ENCODE measurements around the gene MRPL53. TPM values are rescaled to one million over a fixed set of nuclear protein-coding genes. Genes with fewer than 3 reads are reported as not detected.

The MRPL53 gene
- total RNA-seq, 6 experiments from 2014 or later = 74.5 to 120 (median 97.7) TPM

DNA sequence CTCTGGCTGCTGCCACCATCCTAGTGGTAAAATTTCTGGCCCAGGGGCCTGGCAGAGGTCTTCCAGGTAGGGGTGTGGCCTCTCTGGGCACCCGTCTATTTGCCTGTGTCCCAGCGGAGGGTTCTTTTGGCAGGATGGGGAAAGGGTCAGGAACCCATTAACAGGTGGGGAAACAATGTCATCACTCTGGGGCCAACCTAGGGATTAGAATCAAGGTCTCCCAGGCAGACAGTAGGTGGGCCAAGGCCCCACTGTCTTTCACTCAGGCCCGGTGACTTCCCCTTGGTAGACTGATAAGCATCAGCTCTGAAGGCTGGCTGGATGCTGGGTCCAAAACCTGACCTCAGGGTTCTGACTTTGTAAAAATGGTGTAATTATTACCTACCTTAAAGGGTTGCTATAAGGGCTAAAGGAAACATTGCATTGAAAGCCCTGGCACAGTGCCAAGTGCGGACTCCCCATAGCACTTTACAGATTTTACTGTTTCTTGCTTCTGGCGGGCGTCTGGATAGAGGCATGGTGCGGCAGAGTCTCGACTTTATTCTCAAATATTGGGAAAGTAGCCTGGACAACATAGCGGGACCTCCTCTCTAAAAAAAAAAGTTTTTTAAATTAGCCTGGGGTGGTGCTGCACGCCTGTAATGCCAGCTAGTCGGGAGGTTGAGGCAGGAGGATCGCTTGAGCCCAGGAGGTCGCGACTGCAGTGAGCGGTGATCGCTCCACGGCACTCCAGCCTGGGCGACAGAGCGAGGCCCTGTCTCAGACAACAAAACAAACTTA, 24.7 kb upstream of the MRPL53 start:
- H3K9me3 Mint-ChIP-seq = no peaks in the 10 kb centered on the region
- peaks cover 27% of the 10 kb centered on the region for H3K4me1 Mint-ChIP-seq (ENCODE audit: low read depth)
- H3K27me3 Mint-ChIP-seq (ENCODE audit: insufficient read depth) = peaks cover 17% of the 10 kb centered on the region
- H3K27ac Mint-ChIP-seq = no peak overlapping the region
- H3K36me3 Mint-ChIP-seq (ENCODE audit: low read depth) = peaks cover 16% of the 10 kb centered on the region
- DNase-seq = no peak
- TF ChIP-seq, protein P1, sequence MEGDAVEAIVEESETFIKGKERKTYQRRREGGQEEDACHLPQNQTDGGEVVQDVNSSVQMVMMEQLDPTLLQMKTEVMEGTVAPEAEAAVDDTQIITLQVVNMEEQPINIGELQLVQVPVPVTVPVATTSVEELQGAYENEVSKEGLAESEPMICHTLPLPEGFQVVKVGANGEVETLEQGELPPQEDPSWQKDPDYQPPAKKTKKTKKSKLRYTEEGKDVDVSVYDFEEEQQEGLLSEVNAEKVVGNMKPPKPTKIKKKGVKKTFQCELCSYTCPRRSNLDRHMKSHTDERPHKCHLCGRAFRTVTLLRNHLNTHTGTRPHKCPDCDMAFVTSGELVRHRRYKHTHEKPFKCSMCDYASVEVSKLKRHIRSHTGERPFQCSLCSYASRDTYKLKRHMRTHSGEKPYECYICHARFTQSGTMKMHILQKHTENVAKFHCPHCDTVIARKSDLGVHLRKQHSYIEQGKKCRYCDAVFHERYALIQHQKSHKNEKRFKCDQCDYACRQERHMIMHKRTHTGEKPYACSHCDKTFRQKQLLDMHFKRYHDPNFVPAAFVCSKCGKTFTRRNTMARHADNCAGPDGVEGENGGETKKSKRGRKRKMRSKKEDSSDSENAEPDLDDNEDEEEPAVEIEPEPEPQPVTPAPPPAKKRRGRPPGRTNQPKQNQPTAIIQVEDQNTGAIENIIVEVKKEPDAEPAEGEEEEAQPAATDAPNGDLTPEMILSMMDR (IDR thresholded peaks at IDR 0.05) = no peak
- H3K4me3 Mint-ChIP-seq = no peak overlapping the region

DNA sequence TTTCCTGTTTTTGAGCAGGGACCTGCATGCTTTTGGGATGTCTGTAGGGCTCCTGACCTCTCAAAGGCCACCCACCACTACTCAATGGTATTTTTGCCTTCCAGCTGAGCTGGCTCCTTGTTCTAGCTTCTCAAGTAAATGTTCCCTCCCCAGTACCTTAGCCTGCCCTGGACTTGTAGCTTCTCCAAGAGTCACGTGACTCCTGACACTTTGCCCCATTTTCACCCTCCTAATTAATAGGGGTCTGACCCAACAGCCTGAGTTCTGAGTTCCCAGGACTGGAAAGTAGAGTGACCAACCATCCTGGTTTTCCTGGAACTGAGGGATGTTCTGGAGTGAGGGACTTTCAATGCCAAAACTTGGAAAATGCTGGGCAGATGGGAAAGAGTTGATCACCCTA, 23.0 kb upstream of the MRPL53 start:
- Mint-ChIP-seq H3K4me1 (ENCODE audit: low read depth) (peaks cover 27% of the 10 kb centered on the region), H3K36me3 (ENCODE audit: low read depth) (peaks cover 30% of the 10 kb centered on the region), H3K9me3 (no peaks in the 10 kb centered on the region), H3K27me3 (ENCODE audit: insufficient read depth) (peaks cover 11% of the 10 kb centered on the region), H3K4me3 (no peak overlapping the region), H3K27ac (no peak overlapping the region)
- TF ChIP-seq, protein P1 (IDR thresholded peaks at IDR 0.05) = no peak
- DNase-seq = no peak

DNA sequence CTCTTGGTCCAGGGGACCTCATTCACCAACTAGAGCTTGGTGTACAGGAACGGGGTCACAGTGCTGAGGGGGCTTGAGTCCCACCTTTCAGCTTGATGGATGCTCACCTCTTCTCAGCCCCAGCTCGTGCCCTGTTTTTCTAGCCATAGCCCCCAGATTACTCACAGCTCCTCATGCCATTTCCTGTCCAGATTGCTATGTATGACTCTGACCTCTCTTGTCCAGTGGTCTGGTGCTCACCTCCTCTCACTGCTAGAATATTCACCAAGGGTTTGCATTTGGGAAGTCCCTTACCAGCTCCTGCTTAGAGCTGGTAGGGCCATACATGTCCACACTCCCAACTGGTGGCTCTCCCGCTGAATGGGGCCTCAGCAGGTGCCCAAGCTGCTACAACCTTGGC, 21.1 kb upstream of the MRPL53 start:
- H3K9me3 Mint-ChIP-seq = no peaks in the 10 kb centered on the region
- H3K4me1 Mint-ChIP-seq (ENCODE audit: low read depth) = peaks cover 31% of the 10 kb centered on the region
- TF ChIP-seq, protein P1 (IDR thresholded peaks at IDR 0.05) = no peak
- H3K27ac Mint-ChIP-seq = peak overlapping the region; percentile 49
- no peak overlapping the region for H3K4me3 Mint-ChIP-seq
- no peak for DNase-seq
- peaks cover 34% of the 10 kb centered on the region for H3K36me3 Mint-ChIP-seq (ENCODE audit: low read depth)
- peaks cover 4% of the 10 kb centered on the region for H3K27me3 Mint-ChIP-seq (ENCODE audit: insufficient read depth)

DNA sequence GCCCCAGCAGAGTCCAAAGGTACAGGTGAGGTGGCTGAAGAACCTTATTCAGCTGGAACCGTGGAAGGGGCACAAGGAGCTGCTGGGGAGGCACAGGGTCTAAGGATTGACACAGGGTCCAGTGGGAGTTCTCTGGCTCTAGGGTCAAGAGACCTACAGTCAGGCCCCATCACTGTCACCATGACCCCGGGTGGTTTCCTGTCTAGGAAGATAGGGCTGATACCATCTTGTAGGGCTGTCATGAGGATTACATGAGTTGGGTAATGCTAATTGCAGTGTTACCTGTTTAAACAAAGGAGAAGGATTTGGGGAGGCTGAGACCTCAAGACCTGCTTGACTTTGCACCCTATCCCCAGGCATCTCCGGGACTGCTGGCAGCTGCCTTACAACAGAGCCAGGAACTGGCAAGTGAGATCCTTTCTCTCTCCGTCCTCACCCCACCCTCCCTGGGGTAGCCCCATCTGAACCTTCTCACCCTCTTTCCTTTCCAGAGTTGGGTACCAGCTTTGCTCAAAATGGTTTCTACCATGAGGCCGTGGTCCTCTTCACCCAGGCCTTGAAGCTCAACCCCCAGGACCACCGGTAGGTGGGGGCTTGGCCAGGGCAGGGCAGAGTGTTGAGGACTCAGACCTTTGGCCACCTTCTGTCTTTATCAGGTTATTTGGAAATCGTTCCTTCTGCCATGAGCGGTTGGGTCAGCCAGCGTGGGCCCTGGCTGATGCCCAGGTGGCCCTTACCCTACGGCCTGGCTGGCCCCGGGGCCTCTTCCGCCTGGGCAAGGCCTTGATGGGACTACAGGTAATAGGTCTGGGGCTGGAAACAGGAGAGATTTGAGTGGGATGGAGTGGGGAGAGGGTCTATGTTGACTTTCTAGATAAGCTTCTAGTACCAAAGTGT, 19.4 kb upstream of the MRPL53 start:
- Mint-ChIP-seq H3K4me1 (ENCODE audit: low read depth) (peaks cover 37% of the 10 kb centered on the region), H3K4me3 (no peak overlapping the region)

DNA sequence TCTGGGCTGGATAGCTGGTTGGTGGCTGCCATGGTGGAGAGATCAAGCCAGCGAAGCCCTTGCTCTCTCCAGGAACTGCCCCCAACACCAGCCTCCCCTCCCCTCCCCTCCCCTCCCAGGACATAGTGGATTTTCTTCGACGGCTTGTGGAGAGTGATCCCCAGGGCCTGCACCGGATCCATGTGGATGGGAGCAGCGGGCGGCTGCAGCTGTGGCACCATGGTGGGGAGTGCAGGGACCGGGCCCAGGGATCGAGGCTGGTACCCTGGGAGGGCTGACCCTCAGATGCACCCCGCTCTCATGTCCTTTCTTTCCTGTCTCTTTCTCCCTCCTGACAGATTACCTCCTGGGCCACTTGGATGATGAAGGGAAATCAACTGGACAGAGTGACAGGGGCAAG, 17.4 kb upstream of the MRPL53 start:
- H3K27me3 Mint-ChIP-seq (ENCODE audit: insufficient read depth) = no peaks in the 10 kb centered on the region
- TF ChIP-seq, protein P1 (IDR thresholded peaks at IDR 0.05) = no peak
- no peaks in the 10 kb centered on the region for H3K9me3 Mint-ChIP-seq
- no peak overlapping the region for H3K4me3 Mint-ChIP-seq
- H3K27ac Mint-ChIP-seq = no peak overlapping the region
- no peak for DNase-seq
- H3K4me1 Mint-ChIP-seq (ENCODE audit: low read depth) = peaks cover 40% of the 10 kb centered on the region
- peaks cover 47% of the 10 kb centered on the region for H3K36me3 Mint-ChIP-seq (ENCODE audit: low read depth)

More for the DNA sequence above, 19.4 kb upstream of the MRPL53 start:
- Mint-ChIP-seq H3K9me3 (no peaks in the 10 kb centered on the region), H3K36me3 (ENCODE audit: low read depth) (peaks cover 38% of the 10 kb centered on the region), H3K27ac (no peak overlapping the region), H3K27me3 (ENCODE audit: insufficient read depth) (peaks cover 1% of the 10 kb centered on the region; the same call in 1 of the 2 replicates)
- no peak for DNase-seq
- TF ChIP-seq, protein P1 (IDR thresholded peaks at IDR 0.05) = no peak

Data from HFFc6 (cell line).